Measurements from ENCODE around the gene STK17B.

The STK17B gene

DNA sequence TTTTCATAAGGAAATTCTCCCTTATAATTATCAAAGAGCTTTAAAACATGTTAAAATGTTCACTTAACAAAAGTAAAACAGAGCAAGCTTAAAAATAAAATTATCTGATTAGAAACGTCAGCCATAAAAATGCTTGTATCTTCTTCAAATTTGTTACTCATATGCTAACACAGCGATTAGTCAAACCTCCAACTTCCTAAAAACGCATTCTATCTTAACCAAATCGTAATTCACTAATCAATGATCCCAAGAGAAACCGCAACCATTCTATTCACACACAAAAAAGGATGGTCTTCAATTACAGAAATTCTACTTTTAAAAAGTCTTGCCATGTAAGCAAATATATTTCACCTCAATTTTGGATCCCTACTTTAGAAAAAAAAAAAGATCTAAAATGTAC, 1.9 kb downstream of the STK17B start:
- TF ChIP-seq, protein P1, sequence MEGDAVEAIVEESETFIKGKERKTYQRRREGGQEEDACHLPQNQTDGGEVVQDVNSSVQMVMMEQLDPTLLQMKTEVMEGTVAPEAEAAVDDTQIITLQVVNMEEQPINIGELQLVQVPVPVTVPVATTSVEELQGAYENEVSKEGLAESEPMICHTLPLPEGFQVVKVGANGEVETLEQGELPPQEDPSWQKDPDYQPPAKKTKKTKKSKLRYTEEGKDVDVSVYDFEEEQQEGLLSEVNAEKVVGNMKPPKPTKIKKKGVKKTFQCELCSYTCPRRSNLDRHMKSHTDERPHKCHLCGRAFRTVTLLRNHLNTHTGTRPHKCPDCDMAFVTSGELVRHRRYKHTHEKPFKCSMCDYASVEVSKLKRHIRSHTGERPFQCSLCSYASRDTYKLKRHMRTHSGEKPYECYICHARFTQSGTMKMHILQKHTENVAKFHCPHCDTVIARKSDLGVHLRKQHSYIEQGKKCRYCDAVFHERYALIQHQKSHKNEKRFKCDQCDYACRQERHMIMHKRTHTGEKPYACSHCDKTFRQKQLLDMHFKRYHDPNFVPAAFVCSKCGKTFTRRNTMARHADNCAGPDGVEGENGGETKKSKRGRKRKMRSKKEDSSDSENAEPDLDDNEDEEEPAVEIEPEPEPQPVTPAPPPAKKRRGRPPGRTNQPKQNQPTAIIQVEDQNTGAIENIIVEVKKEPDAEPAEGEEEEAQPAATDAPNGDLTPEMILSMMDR (conservative IDR thresholded peaks at IDR 0.05; ENCODE audit: low read depth, low read length) = no peak
- H3K36me3 ChIP-seq (ENCODE audit: insufficient read depth) = no peaks in the 10 kb centered on the region
- peaks cover 68% of the 10 kb centered on the region for H3K4me1 ChIP-seq (ENCODE audit: low read depth, poor library complexity, severe bottlenecking)
- H3K4me3 ChIP-seq (IDR thresholded peaks at IDR 0.05; ENCODE audit: insufficient read depth, low read depth, low read length) = no peak overlapping the region
- no peak overlapping the region for H2AFZ ChIP-seq (ENCODE audit: low read depth)
- peak overlapping the region; percentile 100 for H3K4me2 ChIP-seq
- peak overlapping the region; percentile 89 for H3K9ac ChIP-seq
- no peaks in the 10 kb centered on the region for H3K27me3 ChIP-seq (ENCODE audit: insufficient read depth, low read depth)
- H3K79me2 ChIP-seq (ENCODE audit: insufficient read depth, low read depth) = peaks cover 69% of the 10 kb centered on the region
- H3K27ac ChIP-seq = peak overlapping the region; percentile 84
- H4K20me1 ChIP-seq (ENCODE audit: insufficient read depth) = peaks cover 36% of the 10 kb centered on the region

DNA sequence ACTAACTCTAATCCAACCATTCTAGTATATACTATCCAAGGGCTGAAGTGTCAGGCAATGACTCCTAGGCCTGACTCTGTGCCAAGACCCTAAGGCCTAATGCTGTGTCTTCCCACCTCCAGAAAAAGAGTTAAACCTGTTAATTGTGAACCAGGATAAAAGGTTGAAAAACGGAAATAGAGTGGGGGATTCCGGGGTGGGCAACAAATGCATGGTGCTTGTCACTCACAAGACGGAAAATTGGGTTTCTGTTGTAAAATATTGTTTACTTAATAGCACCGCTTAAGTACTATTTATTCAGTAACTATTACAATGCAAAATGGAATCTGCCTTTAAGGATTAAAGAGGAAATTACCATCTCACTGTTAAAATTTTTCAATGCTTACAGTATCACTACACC, 3.2 kb downstream of the STK17B start:
- H4K20me1 ChIP-seq (ENCODE audit: insufficient read depth) = peaks cover 37% of the 10 kb centered on the region

DNA sequence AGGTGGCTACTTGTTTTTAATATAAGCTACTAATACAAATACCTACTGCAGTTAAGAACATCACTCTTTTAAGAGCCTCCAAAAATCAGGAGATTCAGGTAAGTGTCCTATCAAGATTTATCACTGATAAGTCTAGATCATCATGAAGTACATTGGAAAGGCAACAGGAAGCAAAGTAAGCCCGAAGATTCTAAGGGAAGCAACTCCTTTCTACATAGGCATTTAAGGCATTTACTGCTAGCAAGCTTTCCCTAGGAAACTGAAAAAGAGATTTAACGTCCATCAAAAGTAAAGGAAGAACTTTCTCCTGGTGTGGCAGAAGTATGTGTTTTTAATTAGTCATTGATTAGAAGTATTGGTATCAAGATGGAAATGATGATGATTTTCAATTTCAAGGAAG, 3.7 kb downstream of the STK17B start:
- peak overlapping the region; percentile 84 for H3K27ac ChIP-seq
- H3K4me2 ChIP-seq = peak overlapping the region; percentile 100
- H4K20me1 ChIP-seq (ENCODE audit: insufficient read depth) = peaks cover 37% of the 10 kb centered on the region
- peak overlapping the region; percentile 66 for H3K4me3 ChIP-seq (IDR thresholded peaks at IDR 0.05; ENCODE audit: insufficient read depth, low read depth, low read length)
- H2AFZ ChIP-seq (ENCODE audit: low read depth) = no peak overlapping the region
- peaks cover 87% of the 10 kb centered on the region for H3K79me2 ChIP-seq (ENCODE audit: insufficient read depth, low read depth)
- H3K4me1 ChIP-seq (ENCODE audit: low read depth, poor library complexity, severe bottlenecking) = peaks cover 68% of the 10 kb centered on the region
- H3K36me3 ChIP-seq (ENCODE audit: insufficient read depth) = peaks cover 6% of the 10 kb centered on the region
- TF ChIP-seq, protein P1 (conservative IDR thresholded peaks at IDR 0.05; ENCODE audit: low read depth, low read length) = no peak
- H3K27me3 ChIP-seq (ENCODE audit: insufficient read depth, low read depth) = no peaks in the 10 kb centered on the region
- peak overlapping the region; percentile 89; the same call in 1 of the 2 replicates for H3K9ac ChIP-seq

More for the DNA sequence above, 3.2 kb downstream of the STK17B start:
- Histone ChIP-seq H3K36me3 (ENCODE audit: insufficient read depth) (peaks cover 1% of the 10 kb centered on the region), H3K4me2 (peak overlapping the region; percentile 100), H3K79me2 (ENCODE audit: insufficient read depth, low read depth) (peaks cover 82% of the 10 kb centered on the region), H3K9ac (peak overlapping the region; percentile 89), H3K27me3 (ENCODE audit: insufficient read depth, low read depth) (no peaks in the 10 kb centered on the region), H3K27ac (peak overlapping the region; percentile 84), H3K4me3 (IDR thresholded peaks at IDR 0.05; ENCODE audit: insufficient read depth, low read depth, low read length) (peak overlapping the region; percentile 66), H2AFZ (ENCODE audit: low read depth) (no peak overlapping the region), H3K4me1 (ENCODE audit: low read depth, poor library complexity, severe bottlenecking) (peaks cover 68% of the 10 kb centered on the region)
- TF ChIP-seq, protein P1 (conservative IDR thresholded peaks at IDR 0.05; ENCODE audit: low read depth, low read length) = no peak

DNA sequence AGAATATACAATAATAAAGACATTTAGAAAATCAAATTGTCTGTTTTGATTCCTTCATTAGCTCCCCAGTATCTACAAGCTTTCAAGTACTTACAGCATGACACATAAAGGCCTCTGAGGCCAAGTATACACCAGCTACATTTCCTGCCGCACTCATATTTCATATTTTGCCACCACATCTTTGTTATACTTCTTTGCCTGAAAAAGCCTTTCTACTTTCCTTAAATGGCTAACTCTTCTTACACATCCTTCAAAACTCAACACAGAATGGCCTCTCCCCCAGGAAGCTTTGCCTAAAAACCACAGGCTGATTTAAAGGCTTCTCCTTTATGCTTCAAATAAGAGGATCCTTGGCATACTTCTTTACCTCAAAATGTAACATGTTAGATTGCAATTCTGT, 4.5 kb downstream of the STK17B start:
- peak overlapping the region; percentile 100 for H3K4me2 ChIP-seq
- H3K36me3 ChIP-seq (ENCODE audit: insufficient read depth) = peaks cover 12% of the 10 kb centered on the region
- H3K4me1 ChIP-seq (ENCODE audit: low read depth, poor library complexity, severe bottlenecking) = peaks cover 68% of the 10 kb centered on the region
- H3K27me3 ChIP-seq (ENCODE audit: insufficient read depth, low read depth) = no peaks in the 10 kb centered on the region
- H4K20me1 ChIP-seq (ENCODE audit: insufficient read depth) = peaks cover 37% of the 10 kb centered on the region
- no peak overlapping the region for H3K4me3 ChIP-seq (IDR thresholded peaks at IDR 0.05; ENCODE audit: insufficient read depth, low read depth, low read length)
- H3K27ac ChIP-seq = peak overlapping the region; percentile 84
- peak overlapping the region; percentile 89; the same call in 1 of the 2 replicates for H3K9ac ChIP-seq
- H2AFZ ChIP-seq (ENCODE audit: low read depth) = no peak overlapping the region
- H3K79me2 ChIP-seq (ENCODE audit: insufficient read depth, low read depth) = peaks cover 95% of the 10 kb centered on the region
- TF ChIP-seq, protein P1 (conservative IDR thresholded peaks at IDR 0.05; ENCODE audit: low read depth, low read length) = no peak
